RWPE1 (cell line): Measurements from ENCODE around the gene CCL1.

Experiments used
- CTCF ChIA-PET: fragments of 350-600 bp; sonication (Branson Sonifier 250); formaldehyde crosslinking; extraction: SDS; loops from one replicate; lab custom pipeline; 2021; lab: Yijun Ruan, JAX
- POLR2A ChIA-PET: fragments of 400-600 bp; formaldehyde crosslinking; extraction: SDS; loops from one replicate; lab custom pipeline; 2020; ENCODE audit warnings: antibody characterized with exemption; ENCODE audit not compliant: low non-redundant PET; lab: Yijun Ruan, JAX
- DNase-seq: peaks from one replicate; pipeline ENCODE4 v3.0.0; 2012; ENCODE audit warnings: low spot score
- H3K27ac ChIP-seq: fragments of 450-650 bp; 2 replicates; pipeline ENCODE4 v1.5.1; 2017
- CTCF ChIP-seq: fragments of 450-650 bp; conservative IDR thresholded peaks from 2 replicates; pipeline ENCODE4 v1.5.1; 2017; ENCODE audit warnings: low read depth, mild to moderate bottlenecking

The CCL1 gene

GRCh38 chr17:34357398-34357797 lies 5.6 kb downstream of the CCL1 start:
- DNase-seq = no peak
- ChIA-PET POLR2A (no interaction called here), CTCF (interaction anchor here (0.7 kb wide), 1 partner anchor 51 kb away, joined by 3 read pairs; no protein-coding TSS in a partner anchor)
- H3K27ac ChIP-seq = no peak overlapping the region
- TF ChIP-seq CTCF = no peak

- TF ChIP-seq CTCF = no peak
- ChIA-PET CTCF (interaction anchor here (1.7 kb wide), 1 partner anchor 155 kb away, joined by 4 read pairs; no protein-coding TSS in a partner anchor), POLR2A (no interaction called here)
- no peak within 1 kb of the TSS for H3K27ac ChIP-seq
- DNase-seq = no peak
Measured at GRCh38 chr17:34356194-34356593, 6.8 kb downstream of the CCL1 start, which contains the start of gene CCL13. CCL13 (plus strand) TSS chr17:34356480; CDS start chr17:34356527, 47 bp downstream.

DNA sequence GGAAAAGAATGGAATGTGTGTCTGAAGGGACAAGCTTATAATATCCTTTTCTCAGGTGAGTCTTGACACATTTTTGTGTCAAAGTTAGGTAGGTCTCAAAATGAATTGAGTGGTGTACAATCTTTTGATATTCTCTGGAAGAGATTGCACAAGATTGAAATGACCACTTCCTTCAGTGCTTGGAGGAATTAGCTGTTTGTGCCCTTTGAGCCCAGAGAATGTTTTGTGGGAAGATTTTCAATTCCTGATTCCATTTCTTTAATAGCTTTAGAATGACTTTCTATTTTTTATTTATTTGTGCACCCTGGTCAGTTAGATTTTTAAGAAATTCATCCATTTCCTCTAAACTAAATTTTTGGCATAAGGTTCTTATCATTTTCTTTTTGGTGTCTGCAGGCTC lies 8.4 kb downstream of the CCL1 start:
- DNase-seq = no peak
- CTCF ChIA-PET = interaction anchor here (0.6 to 0.7 kb wide), 3 partner anchors 48 to 196 kb away, joined by 3 to 4 read pairs (median 3); no protein-coding TSS in a partner anchor
- no peak overlapping the region for H3K27ac ChIP-seq
- no peak for TF ChIP-seq CTCF
- POLR2A ChIA-PET = no interaction called here

GRCh38 chr17:34352191-34352590 lies 10.8 kb downstream of the CCL1 start:
- no peak for TF ChIP-seq CTCF
- DNase-seq = no peak
- ChIA-PET CTCF (interaction anchor here (0.6 to 1.3 kb wide), 3 partner anchors 9 to 593 kb away, joined by 3 to 6 read pairs (median 3); no protein-coding TSS in a partner anchor), POLR2A (no interaction called here)
- H3K27ac ChIP-seq = no peak overlapping the region

GRCh38 chr17:34351096-34351495 lies 11.9 kb downstream of the CCL1 start:
- TF ChIP-seq CTCF = no peak
- no peak for DNase-seq
- CTCF ChIA-PET = interaction anchor here (0.5 to 0.7 kb wide), 2 partner anchors 10 to 282 kb away, joined by 3 to 4 read pairs; no protein-coding TSS in a partner anchor
- H3K27ac ChIP-seq = no peak overlapping the region
- POLR2A ChIA-PET = no interaction called here

DNA sequence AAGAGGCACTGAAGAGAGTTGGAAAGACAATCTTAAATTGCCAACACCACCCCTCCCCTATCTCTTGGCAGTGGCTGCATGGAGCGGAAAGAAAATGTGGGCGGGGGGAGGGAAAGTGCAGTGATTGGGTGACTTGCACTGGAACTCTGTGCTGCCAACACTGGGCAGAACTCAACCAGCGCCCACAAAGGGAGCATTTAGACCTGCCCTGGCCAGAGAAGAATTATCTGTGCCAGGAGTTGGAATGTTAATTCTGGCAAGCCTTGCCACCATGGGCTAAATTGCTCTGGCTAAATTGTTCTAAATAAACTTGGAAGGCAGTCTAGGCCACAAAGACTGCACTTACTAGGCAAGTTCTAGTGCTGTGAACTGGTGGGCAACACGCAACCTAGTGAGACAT lies 13.3 kb downstream of the CCL1 start:
- no peak for TF ChIP-seq CTCF
- ChIA-PET CTCF (interaction anchor here (0.6 to 2.3 kb wide), 2 partner anchors 12 to 605 kb away, joined by 5 to 10 read pairs; no protein-coding TSS in a partner anchor), POLR2A (no interaction called here)
- H3K27ac ChIP-seq = no peak overlapping the region
- no peak for DNase-seq
